ENCODE results near the gene CMTR2.
"Not testable (repeated sequence)": the region's sequence is repeated elsewhere in the genome, so short reads cannot be mapped to it uniquely, and the experiment has no call there.

The CMTR2 gene

DNA sequence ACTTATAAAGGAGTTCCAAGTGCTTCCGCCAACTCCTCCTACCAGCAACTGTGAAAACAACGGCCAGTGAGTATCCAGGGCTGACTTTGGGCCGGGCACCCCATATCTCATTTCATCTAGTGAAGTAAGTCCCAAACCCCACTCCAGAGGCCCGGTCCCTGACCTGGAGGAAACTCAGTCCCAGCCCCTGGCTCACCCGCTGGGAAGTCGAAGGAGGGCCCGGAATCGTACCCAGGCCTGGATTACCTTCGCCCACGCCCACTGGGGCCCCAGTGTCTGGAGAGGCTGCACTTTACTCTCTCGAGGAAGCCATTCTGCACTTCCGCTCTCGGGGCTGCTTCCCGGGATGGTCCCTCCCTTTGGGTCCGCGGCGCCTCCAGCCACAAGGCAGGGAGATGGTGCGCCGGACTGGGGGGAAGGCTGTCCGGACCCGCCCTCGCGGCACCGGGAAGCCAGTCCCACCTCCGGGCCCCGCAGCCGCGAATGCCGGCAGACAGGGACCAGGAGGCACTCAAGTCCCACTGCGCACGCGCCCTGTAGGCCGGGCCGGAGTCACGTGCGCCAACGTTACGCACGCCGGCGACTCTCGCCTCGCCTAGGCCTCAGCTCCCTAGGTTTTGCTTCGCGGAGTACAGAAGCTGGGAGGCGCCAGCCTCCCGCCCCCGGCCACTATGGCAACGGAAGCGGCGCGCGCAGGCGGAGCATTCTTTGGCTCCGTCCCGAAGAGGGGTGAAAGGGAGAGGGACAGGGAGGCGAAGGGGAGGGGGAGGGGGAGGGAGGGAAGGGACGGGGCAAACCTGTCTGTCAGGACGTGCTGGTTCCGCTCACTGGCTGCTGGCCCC is at the start of gene CMTR2:
TSS of gene CMTR2 (minus strand) at position 513 of the 842 bp plus-strand sequence. CDS start 3,482 bp downstream, outside the sequence.
- peak in 57 of 58 donors; percentile 62 to 96 (median 90) for DNase-seq

- DNase-seq: no peak
These were observed 49.4 kb upstream of the CMTR2 start for GRCh38 chr16:71338632-71339031.

- no peak for DNase-seq
These were observed 49.0 kb upstream of the CMTR2 start for GRCh38 chr16:71338193-71338592.

DNA sequence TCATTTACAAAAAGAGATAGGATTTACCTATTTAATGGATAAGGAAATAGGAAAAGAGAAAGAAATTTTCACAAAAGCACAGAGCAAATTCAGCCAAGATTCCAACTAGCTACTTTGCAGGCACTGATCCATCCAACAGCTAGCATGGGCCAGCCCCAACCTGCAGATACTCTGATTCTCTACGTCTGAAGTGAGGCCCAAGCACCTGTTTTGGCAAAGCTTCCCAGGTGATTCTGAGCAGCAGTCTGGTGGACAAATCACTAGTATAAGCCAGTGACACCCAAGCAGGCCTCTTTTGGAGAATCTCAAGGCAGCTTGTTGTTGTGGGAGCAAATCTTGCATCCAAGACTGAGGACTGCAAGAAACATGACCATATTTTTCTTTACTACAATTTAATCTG is 48.4 kb upstream of the CMTR2 start:
- no peak for DNase-seq

GRCh38 chr16:71328151-71328550 is 38.9 kb upstream of the CMTR2 start:
- no peak for DNase-seq

DNA sequence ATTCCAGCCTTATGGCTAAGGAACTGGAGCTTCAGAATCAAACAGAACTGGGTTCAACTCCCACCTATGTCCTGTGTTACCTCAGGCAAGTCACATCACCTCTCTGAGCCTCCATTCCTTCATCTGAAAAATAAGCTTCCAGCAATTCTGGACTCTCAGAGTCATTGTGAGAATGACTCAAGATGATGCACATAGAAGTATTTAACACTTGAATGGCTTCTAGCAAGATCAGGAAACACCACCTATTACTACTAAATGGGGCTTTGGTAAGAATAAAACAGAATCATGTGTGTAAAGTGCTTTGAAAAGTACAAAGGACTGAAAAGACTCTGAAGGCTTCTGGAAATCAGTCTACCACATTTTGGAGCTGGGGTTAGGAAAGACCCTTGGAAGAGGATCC is 38.5 kb upstream of the CMTR2 start:
- DNase-seq: no peak

- no peak for DNase-seq
These were observed 30.8 kb upstream of the CMTR2 start for GRCh38 chr16:71319999-71320398.

DNA sequence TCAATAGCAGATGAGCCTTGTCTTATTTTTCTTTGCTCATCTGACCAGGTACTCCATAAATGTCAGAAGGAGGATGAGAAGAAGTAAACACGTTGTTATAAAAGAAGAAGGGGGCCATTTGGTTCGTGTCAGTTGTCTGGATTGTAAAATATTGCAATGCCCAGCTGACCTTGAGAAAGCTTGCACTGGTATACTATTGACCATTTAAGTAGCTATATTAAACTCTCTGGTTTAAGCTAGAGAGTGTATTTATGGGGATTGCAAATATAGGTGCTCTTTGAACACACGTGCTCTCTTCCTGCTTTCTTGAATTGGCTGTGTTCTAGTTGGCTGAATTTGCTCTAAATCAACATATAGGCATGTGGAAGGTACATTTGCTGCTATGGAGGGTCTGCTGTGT is 26.1 kb upstream of the CMTR2 start:
- no peak for DNase-seq

DNA sequence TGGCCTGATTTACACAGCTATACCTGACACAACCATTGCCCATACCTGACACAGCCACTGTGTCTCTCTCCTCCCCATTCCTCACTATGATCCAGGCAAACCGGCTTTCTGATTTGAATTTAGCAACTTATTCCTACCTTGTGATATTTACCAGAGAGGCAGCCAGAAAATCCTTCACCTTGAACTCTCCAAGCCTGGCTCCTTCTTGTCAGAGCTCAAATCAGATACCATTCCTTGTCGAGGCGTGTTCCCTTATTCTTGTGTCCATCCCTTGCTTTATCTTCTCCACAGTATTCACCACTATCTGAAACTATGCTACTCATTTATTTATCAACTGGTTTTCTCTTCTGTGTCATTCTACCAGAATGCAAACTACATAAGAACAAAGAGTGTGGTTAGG is 24.4 kb upstream of the CMTR2 start:
- DNase-seq: not testable (repeated sequence)

- peak in 4 of 58 donors; percentile 0 to 13 (median 2) for DNase-seq
These were observed 22.5 kb upstream of the CMTR2 start for GRCh38 chr16:71311553-71312158.

GRCh38 chr16:71303938-71304337 is 14.7 kb upstream of the CMTR2 start:
- no peak for DNase-seq

DNA sequence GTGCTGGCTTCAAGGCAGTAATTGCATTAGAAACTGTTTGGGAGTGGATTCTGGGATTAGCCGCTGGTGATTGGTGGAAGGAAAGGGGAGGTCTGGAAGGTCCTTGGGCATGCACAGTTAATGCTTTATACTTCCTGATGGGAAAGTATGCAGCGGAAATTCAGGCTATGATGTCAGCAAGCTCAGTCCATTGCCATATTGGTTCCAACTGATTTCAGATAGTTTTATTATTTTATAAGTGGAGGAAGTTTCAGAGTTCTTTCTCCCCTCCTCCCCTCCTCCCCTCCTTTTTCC is 8.1 kb upstream of the CMTR2 start:
- no peak for DNase-seq

GRCh38 chr16:71296584-71297340 is 7.6 kb upstream of the CMTR2 start:
- no peak for DNase-seq

GRCh38 chr16:71295950-71296349 is 6.7 kb upstream of the CMTR2 start:
- no peak for DNase-seq

DNA sequence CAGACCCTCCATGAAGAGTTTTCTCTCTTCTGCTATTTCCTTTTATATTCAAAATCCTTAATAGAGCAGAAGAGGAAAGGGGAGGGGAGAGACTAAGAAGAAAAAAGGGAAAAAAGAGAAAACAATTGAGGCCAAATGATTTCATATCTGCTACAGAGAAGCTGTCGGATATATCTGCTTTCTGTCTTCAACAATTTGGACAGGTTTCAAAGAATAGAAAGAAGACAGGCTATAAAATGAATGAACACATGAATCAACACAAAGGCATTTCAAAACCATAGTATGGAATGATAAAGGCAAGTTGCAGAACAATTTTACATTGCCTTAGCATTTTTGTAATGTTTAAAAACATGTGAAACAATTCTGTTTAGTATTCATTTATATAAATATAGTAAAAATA is 4.7 kb upstream of the CMTR2 start:
- no peak for DNase-seq

GRCh38 chr16:71292095-71292494 is 2.9 kb upstream of the CMTR2 start:
- DNase-seq: not testable (repeated sequence)

- DNase-seq: no peak
These were observed 495 bp upstream of the CMTR2 start for GRCh38 chr16:71289732-71290062.

DNA sequence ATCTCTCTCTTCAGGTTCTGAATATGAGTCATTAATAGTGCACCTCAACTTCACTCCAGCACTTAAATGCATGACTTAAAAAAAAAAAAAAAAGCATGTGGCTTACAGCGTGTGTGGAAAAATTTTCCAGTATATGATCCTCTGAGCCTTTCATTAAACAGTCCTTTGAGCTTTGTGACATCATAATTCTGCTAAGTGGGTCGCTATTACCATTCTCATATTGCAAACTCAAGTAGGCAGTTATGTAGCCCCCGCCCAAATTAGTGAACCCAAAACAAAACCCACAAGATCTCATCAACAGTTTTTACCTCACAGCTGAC is 672 bp downstream of the CMTR2 start:
- DNase-seq: no peak

DNA sequence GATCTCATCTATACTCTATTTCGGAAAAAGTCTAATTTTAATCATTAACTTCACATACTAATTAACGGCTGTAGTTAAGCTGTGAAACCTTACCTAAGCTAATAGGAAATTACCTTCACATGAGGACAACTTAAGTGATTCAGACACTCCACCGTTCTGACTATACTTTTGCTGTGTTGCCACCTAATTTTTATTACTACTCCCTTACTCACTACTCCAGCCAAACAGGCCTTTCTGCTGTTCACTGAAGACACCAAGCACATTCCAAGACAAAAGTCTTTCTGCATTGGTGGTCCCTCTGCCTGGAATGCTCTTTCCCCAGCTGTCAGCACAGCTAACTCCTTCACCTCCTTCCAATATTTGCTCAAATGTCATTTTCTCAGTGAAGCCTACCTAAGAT is 1.3 kb downstream of the CMTR2 start:
- no peak for DNase-seq

GRCh38 chr16:71287454-71287853 is 1.7 kb downstream of the CMTR2 start:
- DNase-seq: no peak

DNA sequence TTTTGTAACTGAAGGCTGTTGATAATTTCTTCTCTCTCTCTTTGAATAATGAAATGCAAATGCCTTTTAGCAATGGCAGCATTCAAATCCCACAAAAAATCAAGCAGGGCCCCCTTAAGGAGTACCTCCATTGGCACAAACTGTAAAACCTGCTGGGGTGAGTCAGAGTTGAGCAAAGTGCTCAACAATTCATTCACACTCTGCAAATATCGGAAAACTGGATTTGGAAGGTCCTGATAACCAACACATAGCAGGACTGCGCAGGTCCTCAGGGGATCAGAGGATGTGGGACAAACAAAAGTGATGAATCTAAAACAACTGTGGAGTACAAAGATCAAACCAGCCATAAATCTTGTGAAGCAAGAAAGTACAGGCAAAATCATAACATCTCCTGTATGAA is 5.6 kb downstream of the CMTR2 start:
- no peak for DNase-seq

- DNase-seq: no peak
These were observed 6.3 kb downstream of the CMTR2 start for GRCh38 chr16:71282943-71283342.

Measured in anterior cingulate cortex (tissue), 58 donors.